Measurements from ENCODE around the gene UBE2E3.

The UBE2E3 gene

GRCh38 chr2:180999274-180999964, 19.0 kb downstream of the UBE2E3 start:
- no peaks in the 10 kb centered on the region for H3K36me3 ChIP-seq (ENCODE audit: control insufficient read depth, insufficient read depth, low read length)
- no peak overlapping the region for H3K4me3 ChIP-seq (replicated peaks; ENCODE audit: low read depth, low read length)
- TF ChIP-seq, protein P1, sequence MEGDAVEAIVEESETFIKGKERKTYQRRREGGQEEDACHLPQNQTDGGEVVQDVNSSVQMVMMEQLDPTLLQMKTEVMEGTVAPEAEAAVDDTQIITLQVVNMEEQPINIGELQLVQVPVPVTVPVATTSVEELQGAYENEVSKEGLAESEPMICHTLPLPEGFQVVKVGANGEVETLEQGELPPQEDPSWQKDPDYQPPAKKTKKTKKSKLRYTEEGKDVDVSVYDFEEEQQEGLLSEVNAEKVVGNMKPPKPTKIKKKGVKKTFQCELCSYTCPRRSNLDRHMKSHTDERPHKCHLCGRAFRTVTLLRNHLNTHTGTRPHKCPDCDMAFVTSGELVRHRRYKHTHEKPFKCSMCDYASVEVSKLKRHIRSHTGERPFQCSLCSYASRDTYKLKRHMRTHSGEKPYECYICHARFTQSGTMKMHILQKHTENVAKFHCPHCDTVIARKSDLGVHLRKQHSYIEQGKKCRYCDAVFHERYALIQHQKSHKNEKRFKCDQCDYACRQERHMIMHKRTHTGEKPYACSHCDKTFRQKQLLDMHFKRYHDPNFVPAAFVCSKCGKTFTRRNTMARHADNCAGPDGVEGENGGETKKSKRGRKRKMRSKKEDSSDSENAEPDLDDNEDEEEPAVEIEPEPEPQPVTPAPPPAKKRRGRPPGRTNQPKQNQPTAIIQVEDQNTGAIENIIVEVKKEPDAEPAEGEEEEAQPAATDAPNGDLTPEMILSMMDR (IDR thresholded peaks at IDR 0.05; ENCODE audit: insufficient read depth, low read length, poor library complexity, severe bottlenecking) = no peak
- no peak for DNase-seq (ENCODE audit: extremely low read depth, insufficient read length)
- no peaks in the 10 kb centered on the region for H3K27me3 ChIP-seq (replicated peaks; ENCODE audit: control insufficient read depth, insufficient read depth, low read length)

DNA sequence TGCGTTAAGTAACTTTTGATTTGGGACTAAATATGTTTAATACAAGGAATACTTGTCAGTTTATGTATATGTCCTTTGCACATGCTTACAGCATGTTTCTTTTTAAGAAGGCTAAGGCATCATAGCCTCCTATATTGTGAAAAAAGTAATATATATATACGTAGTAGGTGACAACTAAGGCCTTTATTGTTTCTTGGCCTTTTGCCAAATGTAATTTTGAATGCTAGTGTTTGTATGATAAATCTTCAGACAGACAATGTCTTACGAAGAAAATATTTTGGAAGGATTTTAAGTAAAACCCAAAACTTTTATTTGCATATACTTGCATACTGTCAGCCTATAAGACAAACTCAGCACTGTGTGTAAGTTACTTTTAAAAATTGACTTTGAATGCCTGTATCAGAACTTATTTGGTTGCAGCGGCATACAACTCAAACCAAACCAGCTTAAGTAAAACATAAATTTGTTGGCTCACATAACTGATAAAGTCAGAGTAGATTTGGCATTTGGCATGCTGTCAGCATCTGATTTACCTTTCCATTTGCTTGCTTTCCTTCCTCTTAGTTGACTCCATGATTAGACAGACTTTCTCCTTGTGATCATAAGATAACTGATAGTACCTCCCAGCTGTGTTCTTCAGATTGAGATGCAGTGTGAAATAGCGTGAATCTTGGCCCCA, 24.4 kb downstream of the UBE2E3 start:
- no peak for DNase-seq (ENCODE audit: extremely low read depth, insufficient read length)
- TF ChIP-seq, protein P1 (IDR thresholded peaks at IDR 0.05; ENCODE audit: insufficient read depth, low read length, poor library complexity, severe bottlenecking) = no peak
- no peaks in the 10 kb centered on the region for H3K27me3 ChIP-seq (replicated peaks; ENCODE audit: control insufficient read depth, insufficient read depth, low read length)

DNA sequence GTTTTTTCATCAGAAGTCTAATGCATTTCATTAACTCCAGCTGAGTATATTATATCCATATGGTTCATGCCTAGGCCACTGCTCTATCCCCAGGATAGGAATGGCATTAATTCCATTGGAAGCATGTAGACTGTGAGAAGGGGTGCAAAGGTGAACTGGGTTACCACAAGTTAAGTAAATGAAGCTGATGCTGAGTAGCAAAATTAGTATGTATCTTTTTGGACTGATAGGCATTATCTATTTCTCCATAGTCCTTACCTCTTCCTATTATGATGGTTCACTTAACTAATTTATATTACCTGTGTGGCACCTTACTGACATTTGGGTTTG, 24.9 kb downstream of the UBE2E3 start:
- DNase-seq (ENCODE audit: extremely low read depth, insufficient read length) = no peak
- TF ChIP-seq, protein P1 (IDR thresholded peaks at IDR 0.05; ENCODE audit: insufficient read depth, low read length, poor library complexity, severe bottlenecking) = no peak
- Histone ChIP-seq H3K36me3 (ENCODE audit: control insufficient read depth, insufficient read depth, low read length) (no peaks in the 10 kb centered on the region), H3K4me3 (replicated peaks; ENCODE audit: low read depth, low read length) (no peak overlapping the region), H3K27me3 (replicated peaks; ENCODE audit: control insufficient read depth, insufficient read depth, low read length) (no peaks in the 10 kb centered on the region)

More for the DNA sequence above, 24.4 kb downstream of the UBE2E3 start:
- H3K36me3 ChIP-seq (ENCODE audit: control insufficient read depth, insufficient read depth, low read length) = no peaks in the 10 kb centered on the region
- H3K4me3 ChIP-seq (replicated peaks; ENCODE audit: low read depth, low read length) = no peak overlapping the region

DNA sequence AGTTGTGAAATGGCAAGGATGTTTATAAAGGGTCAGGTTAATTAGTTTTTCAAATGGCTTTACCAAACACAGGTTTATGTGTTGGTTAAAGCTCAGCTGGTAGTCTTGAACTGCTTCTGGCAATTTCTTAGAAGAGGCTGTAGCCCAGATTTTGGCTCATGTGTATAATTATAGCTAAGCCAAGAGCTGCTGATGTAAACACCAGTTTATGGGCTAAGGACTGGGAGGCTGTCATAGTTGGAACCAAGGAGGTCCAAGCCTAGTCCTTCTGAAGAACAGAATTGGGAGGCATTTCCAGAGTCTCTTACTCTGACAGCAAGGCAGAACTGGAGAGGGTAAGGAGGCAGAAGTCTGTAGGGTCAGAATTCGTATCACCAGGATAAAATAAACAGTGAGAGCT, 25.4 kb downstream of the UBE2E3 start:
- Histone ChIP-seq H3K4me3 (replicated peaks; ENCODE audit: low read depth, low read length) (no peak overlapping the region), H3K27me3 (replicated peaks; ENCODE audit: control insufficient read depth, insufficient read depth, low read length) (no peaks in the 10 kb centered on the region), H3K36me3 (ENCODE audit: control insufficient read depth, insufficient read depth, low read length) (no peaks in the 10 kb centered on the region)
- TF ChIP-seq, protein P1 (IDR thresholded peaks at IDR 0.05; ENCODE audit: insufficient read depth, low read length, poor library complexity, severe bottlenecking) = no peak
- no peak for DNase-seq (ENCODE audit: extremely low read depth, insufficient read length)

GRCh38 chr2:181007086-181007837, 26.9 kb downstream of the UBE2E3 start:
- TF ChIP-seq, protein P1 (IDR thresholded peaks at IDR 0.05; ENCODE audit: insufficient read depth, low read length, poor library complexity, severe bottlenecking) = no peak
- H3K27me3 ChIP-seq (replicated peaks; ENCODE audit: control insufficient read depth, insufficient read depth, low read length) = no peaks in the 10 kb centered on the region
- no peak overlapping the region for H3K4me3 ChIP-seq (replicated peaks; ENCODE audit: low read depth, low read length)
- H3K36me3 ChIP-seq (ENCODE audit: control insufficient read depth, insufficient read depth, low read length) = no peaks in the 10 kb centered on the region
- no peak for DNase-seq (ENCODE audit: extremely low read depth, insufficient read length)

Measured in GM06990 (cell line).